Measurements from ENCODE around the gene CH25H.

- TF ChIP-seq CTCF (conservative IDR thresholded peaks at IDR 0.05; ENCODE audit: low read depth, low read length) (no peak), EZH2phosphoT487 (IDR thresholded peaks at IDR 0.05; ENCODE audit: borderline replicate concordance, low read length) (no peak), EZH2 (IDR thresholded peaks at IDR 0.05; ENCODE audit: low read length, unreplicated experiment) (no peak)
Measured at GRCh38 chr10:89204621-89205185, 2.4 kb downstream of the CH25H start.
